H54 (cell line): Measurements from ENCODE around the gene GLCCI1.
A peak's percentile ranks its signal among the peaks of the same experiment; 100 is the strongest.
"Not testable (repeated sequence)": the region's sequence is repeated elsewhere in the genome, so short reads cannot be mapped to it uniquely, and the experiment has no call there.

ENCODE experiments used
- DNase-seq: peaks from one replicate; pipeline ENCODE4 v3.0.0; 2011; ENCODE audit warnings: low spot score, mixed read lengths; ENCODE audit not compliant: insufficient read length
- FAIRE-seq: peaks from 3 replicates; lab custom pipeline; 2011; peaks lifted over from hg19 to GRCh38; lab: Jason Lieb, UNC
- POLR2A ChIP-seq: IDR thresholded peaks from 2 replicates; pipeline ENCODE4 v1.6.1; 2011; ENCODE audit warnings: low read depth, mild to moderate bottlenecking, low read length

Gene GLCCI1

DNA sequence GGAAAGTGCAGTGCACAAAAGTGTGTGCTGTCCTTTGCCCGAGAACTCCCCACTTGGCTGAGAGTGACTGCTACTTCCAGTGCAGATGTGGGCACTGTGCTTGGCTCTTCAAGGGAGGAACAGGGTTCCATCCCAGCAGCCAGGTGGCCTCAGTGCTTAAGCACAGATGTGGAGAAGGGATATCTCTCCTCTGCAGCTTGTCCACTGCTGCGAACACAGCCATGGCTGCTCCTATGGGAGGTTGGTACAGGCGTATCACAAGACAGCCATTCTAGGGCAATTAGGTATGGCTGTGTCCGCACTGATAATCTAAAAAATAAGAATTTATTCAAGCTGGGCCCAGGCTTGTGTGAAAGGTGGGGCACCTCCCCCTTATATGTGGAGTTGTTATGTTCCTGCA lies 66.6 kb downstream of the GLCCI1 start:
- FAIRE-seq: no peak

DNA sequence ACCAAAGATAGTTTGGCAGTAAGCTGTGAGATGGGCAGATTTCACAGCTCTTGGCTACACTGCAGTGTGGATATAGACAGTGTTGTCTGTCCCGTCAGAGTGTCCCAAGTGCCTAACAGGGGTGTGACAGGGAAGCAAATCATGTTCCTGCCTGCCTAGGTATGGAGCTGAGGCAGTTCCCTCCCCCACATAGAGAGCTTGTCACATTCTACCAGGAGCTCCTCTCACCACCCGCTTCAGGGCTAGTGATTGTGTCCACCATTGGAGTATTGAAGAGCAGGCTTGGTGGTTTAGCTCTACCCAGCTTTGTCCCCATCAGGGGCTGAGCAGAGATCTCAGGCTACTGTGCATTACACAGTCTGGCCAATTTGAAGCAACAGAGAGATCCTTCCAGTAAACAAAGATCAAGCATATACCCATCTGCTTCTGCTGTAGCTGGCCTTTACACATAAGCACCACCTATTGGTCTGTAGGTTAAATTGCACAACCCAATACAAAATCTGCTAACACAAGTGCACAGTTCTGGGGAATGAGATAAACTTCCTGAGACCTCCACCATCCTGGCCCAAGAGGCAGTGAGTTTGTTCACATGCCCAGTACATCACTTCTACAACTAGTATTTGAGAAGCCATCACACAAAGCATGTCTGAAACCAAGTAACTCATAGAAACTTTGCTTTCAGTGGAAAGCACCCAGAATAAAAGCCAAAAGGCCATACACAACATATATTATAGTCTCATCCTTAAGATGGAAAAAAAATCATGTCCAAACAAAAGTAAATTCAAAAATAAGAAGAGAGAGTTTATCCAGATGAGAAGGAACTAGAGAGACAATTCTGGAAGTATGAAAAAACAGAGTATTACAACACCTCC lies 67.3 kb downstream of the GLCCI1 start:
- no peak for DNase-seq
- no peak for TF ChIP-seq POLR2A

More for the DNA sequence above, 66.6 kb downstream of the GLCCI1 start:
- TF ChIP-seq POLR2A: no peak
- no peak for DNase-seq

DNA sequence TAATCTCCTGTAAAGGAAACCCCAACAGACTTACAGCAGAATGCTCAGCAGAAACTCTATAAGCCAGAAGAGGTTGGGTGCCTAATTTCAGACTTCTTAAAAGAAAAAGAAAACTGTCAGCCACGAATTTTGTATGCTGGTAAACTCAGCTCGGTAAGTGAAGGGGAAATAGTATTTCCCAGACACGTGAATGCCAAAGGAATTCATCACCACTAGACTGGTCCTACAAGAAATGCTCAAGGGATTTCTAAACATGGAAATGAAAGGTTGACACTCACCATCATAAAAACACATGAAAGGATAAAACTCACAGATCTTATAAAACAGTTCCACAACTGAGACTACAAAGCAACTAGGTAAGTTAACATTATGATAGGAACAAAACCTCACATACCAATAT lies 68.6 kb downstream of the GLCCI1 start:
- peak; percentile 41 for FAIRE-seq
- no peak for TF ChIP-seq POLR2A
- no peak for DNase-seq

More for the DNA sequence above, 67.3 kb downstream of the GLCCI1 start:
- FAIRE-seq: peak; percentile 91

DNA sequence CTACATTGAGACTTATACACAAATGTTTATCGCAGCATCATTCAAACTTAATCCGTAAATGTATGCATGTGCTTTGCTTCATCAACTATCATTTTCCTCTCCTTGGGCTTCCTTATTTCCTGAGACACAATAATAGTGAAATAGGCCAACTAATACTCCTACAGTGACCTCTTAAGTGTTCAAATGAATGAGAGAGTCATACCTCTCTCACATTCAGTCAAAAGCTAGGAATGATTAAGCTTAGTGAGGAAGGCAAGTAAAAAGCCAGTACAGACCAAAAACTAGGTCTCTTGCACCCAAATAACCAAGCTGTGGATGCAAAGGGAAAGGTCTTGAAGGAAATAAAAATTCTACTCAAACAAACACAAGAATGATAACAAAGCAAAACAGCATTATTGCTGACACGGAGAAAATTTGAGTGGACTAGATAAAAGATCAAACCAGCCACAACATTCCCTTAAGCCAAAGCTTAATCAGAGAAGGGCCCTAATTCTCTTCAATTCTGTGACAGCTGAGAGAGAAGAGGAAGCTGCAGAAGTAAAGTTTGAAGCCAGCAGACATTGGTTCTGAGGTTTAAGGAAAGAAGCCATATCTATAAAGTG lies 72.3 kb downstream of the GLCCI1 start:
- DNase-seq (no peak), FAIRE-seq (no peak)
- TF ChIP-seq POLR2A: no peak

DNA sequence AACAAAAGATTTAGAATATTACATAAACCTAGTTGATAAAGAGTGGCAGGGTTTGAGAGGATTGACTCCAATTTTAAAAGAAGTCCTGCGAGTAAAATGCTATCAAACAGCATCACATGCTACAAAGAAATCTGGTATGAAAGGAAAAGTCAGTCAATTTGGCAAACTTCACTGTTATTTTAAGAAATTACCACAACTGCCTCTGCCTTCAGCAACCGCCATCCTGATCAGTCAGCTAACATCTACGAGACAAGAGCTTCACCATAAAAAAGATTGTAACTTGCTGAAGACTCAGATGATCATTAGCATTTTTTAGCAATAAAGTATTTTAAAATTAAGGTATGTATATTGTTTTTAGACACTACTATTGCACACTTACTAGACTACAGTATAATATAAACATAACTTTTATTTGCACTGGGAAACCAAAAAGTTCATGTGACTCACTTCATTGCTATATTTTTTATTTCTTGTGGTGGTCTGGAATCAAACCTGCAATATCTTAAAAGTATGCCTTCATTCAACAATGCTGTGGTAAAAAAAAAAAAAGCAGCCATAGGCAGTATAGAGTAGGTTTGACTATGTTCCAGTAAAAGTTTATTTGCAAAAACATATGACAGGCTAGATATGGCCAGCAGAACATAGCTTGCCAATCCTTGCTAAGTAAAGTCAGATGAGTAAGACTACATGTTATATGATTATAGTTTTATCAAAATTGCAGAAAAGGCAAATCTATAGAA lies 74.4 kb downstream of the GLCCI1 start:
- DNase-seq (no peak), FAIRE-seq (no peak)
- no peak for TF ChIP-seq POLR2A

DNA sequence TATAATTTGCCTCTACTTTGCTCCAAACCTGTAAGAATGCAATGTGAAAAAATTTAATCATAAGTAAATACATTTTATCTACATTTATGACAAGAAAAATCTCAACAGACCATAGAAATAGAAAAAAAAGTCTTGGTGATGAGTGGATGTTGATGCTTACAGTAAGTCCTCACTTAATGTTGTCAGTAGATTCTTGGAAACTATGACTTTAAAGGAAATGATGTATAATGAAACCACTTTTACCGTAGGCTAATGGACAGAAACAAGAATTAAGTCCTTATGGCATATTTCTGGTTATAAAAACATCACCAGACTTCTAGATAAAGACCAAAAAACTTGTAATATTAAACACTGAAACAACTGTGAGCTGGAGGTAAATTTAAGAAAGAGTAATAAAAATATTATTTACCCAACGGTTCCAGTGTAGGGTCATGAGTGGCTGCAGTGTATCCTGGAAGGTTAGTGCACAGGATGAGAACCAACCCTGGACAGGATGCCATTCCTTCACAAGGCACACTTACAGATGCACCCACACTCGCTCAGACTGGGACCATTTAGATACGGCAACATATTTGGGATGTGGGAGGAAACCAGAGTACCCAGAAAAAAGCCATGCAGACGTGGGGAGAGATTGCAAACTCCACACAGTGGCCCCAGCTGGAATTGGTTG lies 76.3 kb downstream of the GLCCI1 start:
- DNase-seq (no peak), FAIRE-seq (no peak)
- TF ChIP-seq POLR2A: no peak

DNA sequence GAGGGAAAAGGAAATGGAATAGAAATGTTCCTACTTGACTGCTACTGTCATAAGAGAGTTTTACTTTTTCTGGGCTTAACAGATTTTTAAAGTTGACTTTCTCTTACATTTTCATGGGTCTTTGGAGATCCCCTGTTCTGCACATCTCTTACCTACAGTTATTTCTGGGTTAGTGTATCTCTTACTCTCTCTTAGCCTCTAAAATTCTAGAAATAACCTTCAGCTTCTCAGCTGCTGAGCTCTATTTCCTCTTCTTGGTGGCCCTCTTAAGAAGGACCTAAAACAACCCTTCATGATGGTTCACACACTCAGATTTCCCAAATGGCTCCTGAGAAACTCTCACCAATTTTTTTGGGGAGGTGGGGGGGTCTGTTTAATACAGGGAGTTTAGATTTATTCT lies 79.5 kb downstream of the GLCCI1 start:
- FAIRE-seq, DNase-seq: not testable (repeated sequence)

DNA sequence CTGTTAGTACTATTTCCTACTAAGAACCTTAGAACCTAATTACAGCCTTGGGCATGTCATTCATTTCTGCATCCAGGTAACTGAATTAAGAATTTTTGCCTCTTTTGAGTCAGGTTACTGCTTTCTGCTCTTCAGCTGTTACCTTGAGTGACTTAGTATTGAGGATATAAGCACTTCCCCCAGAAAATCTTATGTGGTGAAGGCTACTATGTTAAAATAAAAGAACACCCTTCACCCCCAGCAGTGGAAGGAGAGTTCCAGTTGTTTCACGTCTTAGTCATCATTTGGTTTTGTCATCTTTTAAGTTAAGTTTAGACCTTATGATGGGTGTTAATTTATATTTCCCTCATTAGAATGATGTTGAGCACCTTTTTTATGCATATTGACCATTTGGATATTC lies 82.8 kb downstream of the GLCCI1 start:
- no peak for DNase-seq
- no peak for TF ChIP-seq POLR2A
- peak; percentile 91 for FAIRE-seq

DNA sequence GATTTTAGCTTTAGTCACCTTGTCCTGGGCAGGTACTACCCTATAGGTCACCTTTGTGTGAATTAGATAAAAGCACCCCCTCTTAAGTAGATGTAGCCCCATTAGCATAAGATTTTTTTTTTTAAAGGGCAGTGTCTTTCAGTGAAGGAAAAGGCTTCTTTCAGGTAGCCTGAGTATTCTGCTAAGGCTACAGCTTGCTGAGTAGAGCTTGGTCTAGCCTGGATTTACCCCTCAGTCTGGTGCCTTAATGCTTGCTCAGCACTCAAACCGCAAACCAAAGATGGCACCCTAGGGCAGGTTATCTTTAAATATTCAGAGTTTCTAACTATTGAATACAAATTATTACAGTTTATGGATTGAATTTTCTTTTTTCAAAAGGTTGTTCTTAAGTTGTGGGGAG lies 83.4 kb downstream of the GLCCI1 start:
- no peak for DNase-seq
- no peak for FAIRE-seq
- no peak for TF ChIP-seq POLR2A

DNA sequence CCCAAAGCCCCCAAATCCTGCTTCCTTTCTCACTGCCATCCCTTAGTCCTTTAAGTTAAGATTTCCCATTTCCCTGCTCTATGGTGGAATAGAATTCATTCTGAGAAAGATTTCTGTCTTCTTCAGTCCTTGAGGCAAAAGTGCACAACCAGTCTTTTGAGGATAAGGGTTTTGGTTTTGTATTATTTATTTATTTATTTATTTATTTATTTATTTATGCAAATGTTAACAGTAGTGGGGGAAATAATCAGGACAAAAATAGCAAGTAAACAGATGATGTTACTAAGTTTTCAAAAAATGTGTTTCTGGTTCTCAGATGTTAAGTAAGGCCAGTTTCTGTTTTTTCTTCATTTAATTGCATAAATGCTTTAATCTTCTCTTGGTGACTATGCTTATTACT lies 84.2 kb downstream of the GLCCI1 start:
- FAIRE-seq (no peak), DNase-seq (no peak)

DNA sequence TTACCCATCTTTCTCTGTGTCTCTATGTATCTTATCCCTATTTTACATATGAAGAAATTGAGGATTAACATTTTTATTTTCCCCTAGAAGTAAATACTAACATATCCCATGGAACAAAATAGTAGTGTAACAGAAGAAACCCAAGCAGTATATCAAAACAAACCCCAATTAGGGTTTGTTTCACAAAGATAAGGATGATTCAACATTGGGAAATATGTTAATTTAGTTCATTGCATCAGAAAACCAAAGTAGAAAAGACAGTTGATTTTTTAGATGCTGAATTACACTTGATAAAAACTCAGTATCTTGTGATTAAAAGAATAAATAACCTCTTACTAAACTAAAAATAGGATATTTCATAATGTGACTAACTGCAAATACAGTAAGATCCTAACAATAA lies 87.8 kb downstream of the GLCCI1 start:
- DNase-seq (no peak), FAIRE-seq (no peak)

More for the DNA sequence above, 84.2 kb downstream of the GLCCI1 start:
- TF ChIP-seq POLR2A: no peak

DNA sequence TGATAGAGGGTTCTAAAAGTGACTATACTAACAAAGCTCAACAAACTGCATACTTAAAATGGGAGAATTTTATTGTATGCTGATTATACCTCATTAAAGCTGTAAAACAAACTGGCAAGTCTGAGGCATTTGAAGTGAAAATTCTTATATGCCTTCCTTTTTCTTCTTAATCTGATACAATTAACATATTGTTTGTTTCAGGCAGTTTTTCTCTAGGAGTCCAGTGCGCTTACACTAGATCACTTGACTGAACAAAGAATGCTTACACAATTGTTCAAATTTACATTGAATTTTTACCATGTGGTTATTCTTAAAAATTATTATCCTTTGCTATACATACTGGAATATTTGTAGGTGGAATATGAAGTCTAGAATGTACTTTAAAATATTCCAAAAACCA lies 89.0 kb downstream of the GLCCI1 start:
- no peak for FAIRE-seq
- DNase-seq: no peak
- TF ChIP-seq POLR2A: no peak

More for the DNA sequence above, 87.8 kb downstream of the GLCCI1 start:
- TF ChIP-seq POLR2A: no peak

DNA sequence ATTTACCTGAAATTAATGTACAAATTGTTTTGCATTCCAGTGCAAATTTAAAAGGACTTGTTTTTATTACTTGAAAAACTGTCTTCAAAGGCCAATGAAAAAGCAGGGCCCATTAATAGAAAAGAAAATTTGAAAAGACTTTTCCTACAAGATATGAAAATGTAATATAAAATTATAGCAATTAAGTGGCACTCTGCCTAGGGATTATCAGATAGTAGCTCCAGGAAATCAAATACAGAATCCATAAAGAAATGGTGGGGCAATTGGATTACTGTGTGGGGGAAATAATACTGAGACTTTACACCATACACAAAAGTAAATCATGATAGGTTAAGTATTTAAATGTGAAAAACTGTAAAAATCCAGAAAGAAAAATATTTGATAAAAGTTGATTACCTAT lies 89.7 kb downstream of the GLCCI1 start:
- no peak for TF ChIP-seq POLR2A
- FAIRE-seq (no peak), DNase-seq (no peak)
